Testis (tissue), 2 donors: ENCODE measurements around the gene NANOS3.

Experiments used
- POLR2A ChIP-seq: fragments of 450-650 bp; IDR thresholded peaks from one replicate; pipeline ENCODE4 v1.6.1; 2017; ENCODE audit warnings: antibody characterized with exemption, mild to moderate bottlenecking, moderate library complexity
- TF ChIP-seq, protein P1 (sequence below), 3 experiments: fragments of 450-650 bp in 2 of 3; fragments of 200-600 bp in 1 of 3; sonication (generic) in 1 of 3; IDR thresholded peaks; one replicate each; pipeline ENCODE4 v1.5.1; 2016 to 2019; ENCODE audit warnings: antibody characterized with exemption in 3 of 3, mild to moderate bottlenecking in 2 of 3, moderate library complexity in 1 of 3

DNA sequence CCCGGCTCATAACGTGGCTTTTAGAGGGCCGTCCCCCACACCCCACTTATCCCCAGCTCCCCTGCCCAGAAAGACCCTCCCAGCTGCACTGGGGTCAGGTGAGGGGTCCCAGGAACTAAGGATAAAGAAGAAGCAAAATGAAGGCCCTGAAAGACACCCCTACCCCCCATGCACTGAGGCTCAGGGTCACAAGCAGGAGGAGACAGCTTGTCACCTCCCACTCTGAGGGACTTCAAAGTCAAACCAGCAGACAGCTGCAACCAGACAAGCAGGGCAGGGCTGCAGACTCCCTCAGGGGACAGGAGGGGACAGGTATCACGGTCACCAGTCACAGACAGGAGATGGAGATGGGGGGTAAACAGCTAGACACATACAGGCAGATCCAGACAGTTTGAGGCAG lies 6.1 kb upstream of the NANOS3 start:
- no peak for TF ChIP-seq POLR2A
- TF ChIP-seq, protein P1, sequence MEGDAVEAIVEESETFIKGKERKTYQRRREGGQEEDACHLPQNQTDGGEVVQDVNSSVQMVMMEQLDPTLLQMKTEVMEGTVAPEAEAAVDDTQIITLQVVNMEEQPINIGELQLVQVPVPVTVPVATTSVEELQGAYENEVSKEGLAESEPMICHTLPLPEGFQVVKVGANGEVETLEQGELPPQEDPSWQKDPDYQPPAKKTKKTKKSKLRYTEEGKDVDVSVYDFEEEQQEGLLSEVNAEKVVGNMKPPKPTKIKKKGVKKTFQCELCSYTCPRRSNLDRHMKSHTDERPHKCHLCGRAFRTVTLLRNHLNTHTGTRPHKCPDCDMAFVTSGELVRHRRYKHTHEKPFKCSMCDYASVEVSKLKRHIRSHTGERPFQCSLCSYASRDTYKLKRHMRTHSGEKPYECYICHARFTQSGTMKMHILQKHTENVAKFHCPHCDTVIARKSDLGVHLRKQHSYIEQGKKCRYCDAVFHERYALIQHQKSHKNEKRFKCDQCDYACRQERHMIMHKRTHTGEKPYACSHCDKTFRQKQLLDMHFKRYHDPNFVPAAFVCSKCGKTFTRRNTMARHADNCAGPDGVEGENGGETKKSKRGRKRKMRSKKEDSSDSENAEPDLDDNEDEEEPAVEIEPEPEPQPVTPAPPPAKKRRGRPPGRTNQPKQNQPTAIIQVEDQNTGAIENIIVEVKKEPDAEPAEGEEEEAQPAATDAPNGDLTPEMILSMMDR (IDR thresholded peaks at IDR 0.05): no peak
